Parathyroid adenoma (tissue), 2 donors: ENCODE results near the gene CNST.
A peak's percentile ranks its signal among the peaks of the same experiment; 100 is the strongest.
"Not testable (repeated sequence)": the region's sequence is repeated elsewhere in the genome, so short reads cannot be mapped to it uniquely, and the experiment has no call there.

Experiments
- H2AFZ ChIP-seq: fragments of 300-600 bp; sonication (generic); one replicate; pipeline ENCODE4 v1.7.0; 2017; ENCODE audit warnings: antibody characterized with exemption, mild to moderate bottlenecking
- H3K27ac ChIP-seq: fragments of 300-600 bp; sonication (generic); one replicate; pipeline ENCODE4 v1.7.0; 2017
- H3K27me3 ChIP-seq: fragments of 300-600 bp; sonication (generic); one replicate; pipeline ENCODE4 v1.7.0; 2017; ENCODE audit warnings: low read length; ENCODE audit not compliant: control insufficient read depth, insufficient read depth
- H3K36me3 ChIP-seq: fragments of 300-600 bp; sonication (generic); one replicate; pipeline ENCODE4 v1.7.0; 2017; ENCODE audit warnings: low read length; ENCODE audit not compliant: control insufficient read depth, insufficient read depth
- H3K4me1 ChIP-seq: fragments of 300-600 bp; sonication (generic); one replicate; pipeline ENCODE4 v1.7.0; 2017; ENCODE audit warnings: control low read depth
- H3K4me2 ChIP-seq: fragments of 300-600 bp; sonication (generic); one replicate; pipeline ENCODE4 v1.7.0; 2017; ENCODE audit warnings: low read length
- H3K4me3 ChIP-seq: fragments of 300-600 bp; sonication (generic); one replicate; pipeline ENCODE4 v1.7.0; 2017; ENCODE audit warnings: low read depth, low read length
- H3K79me2 ChIP-seq: fragments of 300-600 bp; sonication (generic); one replicate; pipeline ENCODE4 v1.7.0; 2017; ENCODE audit warnings: control low read depth
- H3K9ac ChIP-seq: fragments of 300-600 bp; sonication (generic); one replicate; pipeline ENCODE4 v1.7.0; 2017; ENCODE audit warnings: mild to moderate bottlenecking
- H3K9me3 ChIP-seq: fragments of 300-600 bp; sonication (generic); one replicate; pipeline ENCODE4 v1.7.0; 2017; ENCODE audit warnings: low read length; ENCODE audit not compliant: control insufficient read depth
- TF ChIP-seq, protein P1 (sequence below): fragments of 300-600 bp; sonication (generic); IDR thresholded peaks from one replicate; pipeline ENCODE4 v1.7.0; 2017; ENCODE audit warnings: antibody characterized with exemption, mild to moderate bottlenecking
- donor health status: primary hyperparathyroidism.

CNST gene

DNA sequence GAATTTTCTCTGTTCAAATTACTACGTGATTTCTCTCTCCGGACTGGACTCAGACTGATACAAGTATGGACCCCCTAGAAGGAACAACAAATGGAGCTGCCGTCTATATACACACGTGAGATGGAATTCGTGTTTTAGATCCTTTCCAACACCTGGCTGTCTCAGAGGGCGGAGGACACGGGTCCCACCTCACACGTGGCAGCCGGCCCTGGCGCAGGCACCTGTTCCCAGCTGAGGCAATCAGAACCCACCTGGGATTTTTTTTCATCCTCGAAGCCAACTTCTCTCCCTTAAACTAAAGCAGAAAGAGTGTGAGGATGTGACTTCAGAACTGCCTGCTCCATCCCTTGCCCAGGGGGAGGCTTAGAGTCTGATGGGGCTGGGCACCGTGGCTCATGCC is 123.8 kb downstream of the CNST start:
- Histone ChIP-seq H3K79me2 (no peaks in the 10 kb centered on the region), H3K27me3 (no peaks in the 10 kb centered on the region), H3K4me2 (no peak overlapping the region), H3K4me1 (no peaks in the 10 kb centered on the region), H3K27ac (no peak overlapping the region), H3K4me3 (no peak overlapping the region), H3K36me3 (no peaks in the 10 kb centered on the region), H3K9me3 (no peaks in the 10 kb centered on the region), H2AFZ (no peak overlapping the region), H3K9ac (no peak overlapping the region)
- TF ChIP-seq, protein P1, sequence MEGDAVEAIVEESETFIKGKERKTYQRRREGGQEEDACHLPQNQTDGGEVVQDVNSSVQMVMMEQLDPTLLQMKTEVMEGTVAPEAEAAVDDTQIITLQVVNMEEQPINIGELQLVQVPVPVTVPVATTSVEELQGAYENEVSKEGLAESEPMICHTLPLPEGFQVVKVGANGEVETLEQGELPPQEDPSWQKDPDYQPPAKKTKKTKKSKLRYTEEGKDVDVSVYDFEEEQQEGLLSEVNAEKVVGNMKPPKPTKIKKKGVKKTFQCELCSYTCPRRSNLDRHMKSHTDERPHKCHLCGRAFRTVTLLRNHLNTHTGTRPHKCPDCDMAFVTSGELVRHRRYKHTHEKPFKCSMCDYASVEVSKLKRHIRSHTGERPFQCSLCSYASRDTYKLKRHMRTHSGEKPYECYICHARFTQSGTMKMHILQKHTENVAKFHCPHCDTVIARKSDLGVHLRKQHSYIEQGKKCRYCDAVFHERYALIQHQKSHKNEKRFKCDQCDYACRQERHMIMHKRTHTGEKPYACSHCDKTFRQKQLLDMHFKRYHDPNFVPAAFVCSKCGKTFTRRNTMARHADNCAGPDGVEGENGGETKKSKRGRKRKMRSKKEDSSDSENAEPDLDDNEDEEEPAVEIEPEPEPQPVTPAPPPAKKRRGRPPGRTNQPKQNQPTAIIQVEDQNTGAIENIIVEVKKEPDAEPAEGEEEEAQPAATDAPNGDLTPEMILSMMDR, result no peak

DNA sequence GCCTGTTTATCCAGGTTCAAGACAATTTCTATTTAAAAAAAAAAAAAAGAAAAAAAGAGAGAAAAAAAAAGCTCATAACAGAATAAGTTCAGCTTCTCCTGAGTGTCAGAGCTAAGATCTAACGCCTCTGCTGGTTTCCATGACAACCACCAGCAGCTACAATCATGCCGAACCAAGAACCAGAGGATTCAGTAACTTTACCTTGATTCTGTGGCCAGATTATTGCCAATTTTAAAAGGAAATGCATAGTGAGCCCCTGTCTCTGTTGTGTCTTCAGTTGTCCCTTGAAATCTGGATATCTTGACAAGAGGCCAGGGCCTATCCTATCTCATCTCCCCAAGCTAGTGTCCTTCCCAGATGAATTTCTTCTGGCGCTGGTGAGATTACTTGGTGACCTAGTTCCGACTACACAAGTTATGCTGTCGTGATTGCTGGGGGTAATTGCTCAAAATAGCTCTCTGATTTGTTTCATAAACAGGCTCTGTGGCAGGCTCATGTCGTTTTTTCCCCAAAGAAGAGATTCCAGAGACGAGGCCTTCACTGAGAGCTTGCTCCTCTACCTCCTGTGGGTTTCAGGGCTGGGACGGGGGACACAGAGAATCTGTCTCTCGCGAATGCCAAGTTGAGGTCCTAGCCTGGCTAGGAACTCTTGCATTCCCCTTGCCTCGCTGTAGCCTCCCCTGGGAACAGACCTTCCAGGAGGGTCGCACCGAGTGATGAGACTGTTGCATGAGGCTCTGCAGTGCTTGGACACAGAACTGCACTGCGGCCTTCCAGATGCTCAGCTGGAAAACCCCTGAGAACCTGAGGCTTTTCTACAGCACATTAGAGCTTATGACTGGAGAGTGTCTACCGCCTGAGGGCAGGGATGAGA is 125.6 kb downstream of the CNST start:
- Histone ChIP-seq H3K36me3 (no peaks in the 10 kb centered on the region), H3K4me2 (no peak overlapping the region), H3K4me3 (no peak overlapping the region), H3K9ac (no peak overlapping the region), H3K9me3 (no peaks in the 10 kb centered on the region), H3K27ac (peak overlapping the region; percentile 15), H3K79me2 (no peaks in the 10 kb centered on the region), H3K27me3 (no peaks in the 10 kb centered on the region), H3K4me1 (no peaks in the 10 kb centered on the region), H2AFZ (no peak overlapping the region)
- TF ChIP-seq, protein P1, result no peak

DNA sequence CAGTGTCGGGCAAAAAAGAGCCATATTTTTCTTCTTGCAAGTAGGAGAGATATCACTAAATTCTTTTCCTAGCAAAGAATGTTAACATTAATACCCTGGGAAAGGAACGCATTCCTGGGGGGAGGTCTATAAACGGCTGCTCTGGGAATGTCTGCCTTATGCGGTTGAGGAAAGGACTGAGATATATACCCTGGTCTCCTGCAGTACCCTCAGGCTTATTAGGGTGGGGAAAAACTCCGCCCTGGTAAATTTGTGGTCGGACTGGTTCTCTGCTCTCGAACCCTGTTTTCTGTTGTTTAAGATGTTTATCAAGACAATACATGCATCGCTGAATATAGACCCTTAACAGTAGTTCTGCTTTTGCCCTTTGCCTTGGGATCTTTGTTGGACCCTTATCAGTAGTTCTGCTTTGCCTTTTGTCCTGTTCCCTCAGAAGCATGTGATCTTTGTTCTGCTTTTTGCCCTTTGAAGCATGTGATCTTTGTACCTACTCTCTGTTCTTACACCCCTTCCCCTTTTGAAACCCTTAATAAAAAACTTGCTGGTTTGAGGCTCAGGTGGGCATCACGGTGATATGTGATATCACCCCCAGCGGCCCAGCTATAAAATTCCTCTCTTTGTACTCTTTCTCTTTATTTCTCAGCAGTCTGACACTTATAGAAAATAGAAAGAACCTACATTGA is 128.1 kb downstream of the CNST start:
- not testable (repeated sequence) for H2AFZ ChIP-seq, H3K4me2 ChIP-seq, H3K4me1 ChIP-seq, H3K36me3 ChIP-seq, H3K79me2 ChIP-seq, H3K4me3 ChIP-seq, H3K9ac ChIP-seq, H3K27ac ChIP-seq, H3K27me3 ChIP-seq, H3K9me3 ChIP-seq

DNA sequence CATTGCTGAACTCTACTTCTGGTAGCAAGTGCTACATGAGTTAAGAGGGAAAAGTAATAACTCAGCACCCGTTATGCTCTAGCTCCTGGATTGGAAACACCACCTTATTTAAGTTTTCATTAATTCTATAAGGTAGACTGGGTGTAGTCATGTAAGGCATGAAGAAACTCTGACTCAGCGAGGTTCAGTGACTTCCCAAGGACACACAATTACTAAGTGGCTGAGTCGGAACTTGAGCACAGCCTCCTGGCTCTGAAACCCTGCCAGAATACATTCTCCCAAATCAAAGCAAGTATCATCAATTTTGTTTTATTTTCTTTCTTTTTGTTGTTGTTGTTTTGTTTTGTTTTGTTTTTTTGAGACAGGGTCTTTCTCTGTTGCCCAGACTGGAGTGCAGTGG is 128.9 kb downstream of the CNST start:
- Histone ChIP-seq H3K4me1 (no peaks in the 10 kb centered on the region), H3K27ac (no peak overlapping the region), H3K4me3 (no peak overlapping the region), H3K79me2 (no peaks in the 10 kb centered on the region), H3K9me3 (no peaks in the 10 kb centered on the region), H3K36me3 (no peaks in the 10 kb centered on the region), H2AFZ (no peak overlapping the region), H3K9ac (no peak overlapping the region), H3K4me2 (no peak overlapping the region), H3K27me3 (no peaks in the 10 kb centered on the region)
- TF ChIP-seq, protein P1, result no peak

DNA sequence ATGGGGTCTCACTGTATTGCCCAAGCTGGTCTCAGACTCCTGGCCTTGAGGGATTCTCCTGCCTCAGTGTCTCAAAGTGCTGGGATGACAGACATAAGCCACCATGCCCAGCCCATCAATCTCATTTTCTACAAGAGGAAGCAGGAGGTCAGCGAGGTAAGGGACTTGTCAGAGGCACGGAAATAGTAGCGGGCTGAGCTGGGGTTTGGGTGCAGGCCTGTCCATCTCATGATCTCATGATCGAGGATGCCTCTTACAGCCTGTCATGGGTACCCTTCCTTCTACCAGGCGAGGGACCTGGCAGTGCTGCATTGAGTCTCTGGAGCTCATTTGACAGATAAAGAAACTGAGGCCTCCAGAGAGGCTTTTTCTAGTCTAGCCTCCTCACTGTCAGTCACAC is 129.4 kb downstream of the CNST start:
- Histone ChIP-seq H2AFZ (no peak overlapping the region), H3K9ac (no peak overlapping the region), H3K4me2 (no peak overlapping the region), H3K27ac (no peak overlapping the region), H3K79me2 (no peaks in the 10 kb centered on the region), H3K27me3 (no peaks in the 10 kb centered on the region), H3K4me1 (no peaks in the 10 kb centered on the region), H3K4me3 (no peak overlapping the region), H3K36me3 (no peaks in the 10 kb centered on the region), H3K9me3 (no peaks in the 10 kb centered on the region)
- TF ChIP-seq, protein P1, result no peak
